Endometrial microvascular endothelial cells (primary cell): ENCODE measurements around the gene SLC44A3. TPM values are rescaled to one million over a fixed set of nuclear protein-coding genes. Genes with fewer than 3 reads are reported as not detected.
"Not testable (repeated sequence)": the region's sequence is repeated elsewhere in the genome, so short reads cannot be mapped to it uniquely, and the experiment has no call there.

Experiments
- in situ Hi-C: cut with HindIII; loops from 2 replicates; pipeline ENCODE4 v1.10.0; 2017; ENCODE audit warnings: low sequenced_read_pairs, low pct_unique_long_range_greater_than_20kb; ENCODE audit errors: inconsistent ontology term
- total RNA-seq: library from RNA; depleted of rRNA; stranded (reverse); fragments of >200 nt; gene quantifications from one replicate; pipeline ENCODE4 v1.2.3, GENCODE V29; 2015; ENCODE audit errors: inconsistent ontology term

Gene SLC44A3
- total RNA-seq, 1 donor from 2014 or later: 0.37 TPM

DNA sequence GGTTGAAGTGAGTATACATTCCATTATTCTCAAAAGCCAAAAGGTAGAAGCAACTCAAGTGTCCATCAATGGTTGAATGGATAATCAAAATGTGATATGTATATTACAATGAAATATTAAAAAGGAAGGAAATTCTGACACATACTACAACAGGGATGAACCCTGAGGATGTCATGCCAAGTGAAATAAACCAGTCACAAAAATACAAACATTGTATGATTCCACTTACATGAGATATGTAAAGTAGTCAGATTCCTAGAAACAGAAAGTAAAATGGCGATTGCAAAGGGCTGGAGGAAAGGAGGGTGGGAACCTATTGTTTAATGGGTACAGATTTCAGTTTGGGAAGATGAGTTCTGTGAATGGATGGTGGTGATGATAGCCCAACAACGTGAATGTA lies 5.8 kb downstream of the SLC44A3 start:
- in situ Hi-C loops: no loop called here

DNA sequence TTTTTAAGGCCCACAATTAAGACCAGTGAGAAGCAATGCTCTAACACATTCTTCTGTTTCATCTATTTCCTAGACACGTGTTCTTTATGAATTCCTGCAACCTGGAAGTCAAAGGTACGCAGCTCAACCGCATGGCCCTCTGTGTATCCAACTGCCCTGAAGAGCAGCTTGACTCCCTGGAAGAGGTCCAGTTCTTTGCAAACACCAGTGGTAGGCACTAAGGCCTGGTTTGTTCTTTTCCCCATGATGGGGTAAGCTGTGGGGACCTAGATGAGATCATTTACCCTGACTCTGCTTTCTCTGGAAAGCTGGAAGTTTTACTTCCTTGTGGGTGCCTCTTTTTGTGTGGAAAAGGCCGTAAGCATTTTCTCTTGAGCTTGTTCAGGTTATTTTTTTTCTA lies 7.3 kb downstream of the SLC44A3 start:
- in situ Hi-C loops: no loop called here

DNA sequence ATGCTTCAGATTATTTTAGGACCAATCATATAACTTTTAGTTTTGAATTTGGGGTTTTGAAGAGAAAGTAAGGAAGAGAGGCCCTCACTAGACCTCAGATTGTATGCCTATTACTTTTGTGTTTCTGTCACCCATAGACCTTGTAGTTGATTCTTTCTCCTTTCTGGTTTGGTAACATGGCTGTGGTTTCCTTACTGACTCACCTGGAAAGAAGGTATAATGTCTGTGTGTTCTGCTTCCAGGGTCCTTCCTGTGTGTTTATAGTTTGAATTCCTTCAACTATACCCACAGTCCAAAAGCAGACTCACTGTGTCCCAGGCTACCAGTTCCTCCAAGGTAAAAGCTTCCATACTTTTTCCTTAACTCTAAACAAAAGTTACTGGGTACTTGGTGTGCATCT lies 8.1 kb downstream of the SLC44A3 start:
- in situ Hi-C loops: no loop called here

DNA sequence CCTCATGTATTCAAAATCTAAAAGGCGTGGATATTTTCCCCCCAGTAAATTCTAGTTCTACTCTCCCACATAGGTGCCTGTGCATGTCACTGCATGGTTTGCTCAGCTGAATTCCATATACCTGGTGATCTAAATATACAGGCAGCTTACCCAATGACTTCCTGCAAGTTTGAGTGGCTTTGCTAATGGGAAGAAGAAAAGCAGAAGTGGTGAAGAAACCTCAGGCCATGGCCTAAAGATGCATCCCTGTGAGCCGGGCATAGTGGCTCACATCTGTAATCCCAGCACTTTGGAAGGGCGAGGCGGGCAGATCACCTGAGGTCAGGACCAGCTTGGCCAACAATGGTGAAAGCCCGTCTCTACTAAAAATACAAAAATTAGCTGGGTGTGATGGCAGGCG lies 11.5 kb downstream of the SLC44A3 start:
- in situ Hi-C loops: no loop called here

DNA sequence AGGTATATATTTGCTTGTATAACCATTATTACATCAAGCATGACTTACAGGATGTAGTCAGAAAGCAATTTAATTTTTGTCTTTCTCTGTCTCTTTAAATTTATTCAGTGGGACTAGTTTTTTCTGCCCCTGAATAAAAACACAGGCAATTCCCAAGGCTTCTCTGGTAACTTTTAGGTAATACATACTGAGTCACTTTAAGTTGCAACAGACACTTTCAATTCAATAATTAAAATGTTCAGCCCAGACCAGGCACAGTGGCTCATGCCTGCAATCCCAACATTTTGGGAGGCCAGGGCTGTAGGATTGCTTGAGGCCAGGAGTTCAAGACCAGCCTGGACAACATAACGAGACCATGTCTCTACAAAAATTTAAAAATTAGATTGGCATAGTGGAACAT lies 12.3 kb downstream of the SLC44A3 start:
- in situ Hi-C loops: no loop called here

DNA sequence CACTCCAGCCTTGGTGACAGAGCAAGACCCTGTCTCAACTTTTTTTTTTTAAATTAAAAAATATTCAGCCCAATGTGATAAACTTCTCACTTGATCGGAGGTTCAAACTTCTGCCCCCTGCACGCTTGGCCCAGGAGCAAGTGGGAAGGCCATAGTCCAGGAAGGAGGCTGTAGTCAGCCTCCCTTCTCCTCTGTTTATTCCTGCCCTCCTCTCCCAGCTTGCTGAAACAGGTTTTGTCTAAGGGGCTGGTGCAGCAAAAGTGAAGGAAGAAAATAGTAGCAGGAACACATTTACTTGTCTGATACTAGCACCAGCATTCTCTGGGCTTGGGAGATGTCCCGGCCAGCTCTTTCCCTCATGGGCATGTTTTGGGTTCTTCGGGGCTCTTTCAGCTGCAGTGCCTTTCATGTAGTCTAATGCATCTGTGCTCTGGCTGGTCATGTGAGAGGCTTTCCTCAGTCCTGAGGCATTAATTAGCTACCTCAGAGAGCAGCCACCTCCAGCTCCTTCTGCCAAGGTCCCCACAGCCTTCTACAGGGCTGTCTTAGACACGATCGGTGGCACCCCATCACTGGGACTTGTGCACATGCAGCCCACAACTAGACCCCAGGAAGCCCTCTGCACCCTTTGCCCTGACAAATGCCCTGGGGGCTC lies 12.9 kb downstream of the SLC44A3 start:
- in situ Hi-C loops: no loop called here

DNA sequence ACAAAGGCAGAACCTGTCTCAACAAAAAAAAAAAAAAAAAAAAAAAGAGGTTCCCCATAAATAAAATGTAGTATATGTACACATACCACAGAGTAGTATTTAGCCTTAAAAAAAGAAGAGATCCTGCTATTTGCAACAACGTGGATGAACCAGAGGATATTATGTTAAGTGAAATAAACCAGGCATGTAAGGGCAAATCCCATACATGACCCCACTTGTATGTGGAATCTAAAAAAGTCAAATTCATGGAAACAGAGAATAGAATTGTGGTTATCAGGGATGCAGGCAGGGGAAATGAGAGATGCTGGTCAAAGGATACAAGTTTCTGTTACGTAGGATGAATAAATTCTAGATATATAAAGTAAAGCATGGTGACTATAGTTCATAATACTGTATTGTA lies 16.7 kb downstream of the SLC44A3 start:
- in situ Hi-C loops: no loop called here

DNA sequence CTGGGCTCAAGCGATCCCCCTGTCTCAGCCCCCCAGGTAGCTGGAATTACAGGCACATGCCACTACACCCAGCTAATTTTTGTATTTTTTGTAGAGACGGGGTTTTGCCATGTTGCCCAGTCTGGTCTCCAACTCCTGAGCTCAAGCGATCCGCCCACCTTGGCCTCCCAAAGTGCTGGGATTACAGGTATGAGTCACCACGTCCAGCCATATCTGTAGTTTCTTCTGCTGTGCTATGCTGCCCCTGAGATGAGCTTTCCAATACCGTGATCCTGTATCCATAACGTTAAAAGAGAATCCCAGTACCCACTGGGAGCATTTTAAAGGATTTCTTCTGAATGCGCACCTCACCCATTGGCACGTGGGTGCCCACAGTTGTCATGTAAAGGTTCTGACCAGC lies 20.2 kb downstream of the SLC44A3 start:
- in situ Hi-C loops: not testable (repeated sequence)

DNA sequence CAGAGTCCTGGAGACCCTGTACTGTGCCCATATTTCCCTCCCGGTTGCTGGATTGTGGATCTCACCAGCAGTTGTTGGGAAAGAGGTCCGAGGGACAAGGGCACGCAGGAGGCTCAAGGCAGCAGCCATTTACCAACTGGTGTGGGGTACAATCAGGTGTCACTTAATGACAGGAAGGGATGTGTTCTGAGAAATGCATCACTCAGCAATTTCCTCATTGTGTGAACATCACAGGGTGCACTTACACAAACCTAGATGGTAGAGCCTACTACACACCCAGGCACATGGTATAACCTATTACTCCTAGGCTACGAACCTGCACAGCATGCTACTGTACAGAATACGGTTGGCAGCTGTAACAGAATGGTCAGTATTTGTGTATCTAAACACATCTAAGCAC lies 20.7 kb downstream of the SLC44A3 start:
- in situ Hi-C loops: no loop called here

DNA sequence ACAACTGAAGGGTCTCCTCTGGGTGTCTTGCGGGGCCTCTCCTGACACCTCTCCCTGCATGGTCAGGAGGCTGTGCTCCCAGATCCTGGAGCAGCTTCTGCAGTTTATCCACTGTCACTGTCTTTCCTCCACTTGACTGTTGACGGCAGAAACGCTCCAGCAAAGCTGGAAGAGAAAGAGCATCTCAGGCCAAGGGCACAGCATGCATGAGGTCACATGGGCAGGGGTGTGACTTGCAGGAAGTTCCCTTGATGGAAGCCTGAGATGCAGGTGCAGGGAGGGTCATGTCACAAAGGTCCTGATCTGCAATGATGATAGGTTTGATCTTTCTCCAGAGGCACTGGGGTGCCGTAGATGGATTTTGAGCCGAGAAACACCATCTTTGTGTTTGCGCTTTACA lies 23.3 kb downstream of the SLC44A3 start:
- in situ Hi-C loops: no loop called here

DNA sequence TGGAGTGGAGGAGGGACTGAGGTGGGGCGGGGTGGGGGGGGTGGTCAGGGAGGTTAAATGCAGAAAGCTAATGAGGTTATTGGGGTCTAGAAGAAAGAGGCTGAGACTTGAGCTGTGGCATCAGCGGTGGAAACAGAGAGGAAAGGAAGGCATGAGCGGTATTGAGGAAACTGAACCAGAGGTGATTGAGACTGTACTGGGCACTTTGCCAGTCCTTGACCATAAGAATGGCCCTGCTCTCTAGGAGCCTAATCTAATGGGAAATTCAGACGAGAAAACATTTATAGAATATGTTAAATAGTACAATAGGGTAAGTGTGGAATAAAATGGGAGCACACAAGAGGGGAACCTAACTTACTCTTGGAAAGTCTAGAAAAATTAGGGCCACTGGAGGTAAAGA lies 23.7 kb downstream of the SLC44A3 start:
- in situ Hi-C loops: no loop called here

DNA sequence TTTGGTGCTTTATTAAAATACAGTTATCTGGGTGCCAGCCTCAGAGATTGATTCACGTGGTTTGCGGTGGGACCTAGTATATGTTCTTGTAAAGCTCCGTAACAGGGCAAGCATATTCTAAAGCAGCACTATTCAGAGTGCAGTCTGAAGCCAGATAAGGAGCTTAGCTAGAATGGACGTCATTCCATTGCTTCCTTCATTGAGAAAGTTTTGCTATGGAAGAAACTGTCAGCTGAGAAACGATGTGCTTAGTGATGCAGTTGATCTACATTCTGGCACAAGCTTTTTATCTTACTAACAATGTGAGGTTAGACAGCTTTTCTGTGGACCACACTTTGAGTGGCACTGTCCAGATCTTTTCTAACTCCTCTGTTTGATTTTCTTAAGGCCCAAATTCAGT lies 26.2 kb downstream of the SLC44A3 start:
- in situ Hi-C loops: no loop called here

DNA sequence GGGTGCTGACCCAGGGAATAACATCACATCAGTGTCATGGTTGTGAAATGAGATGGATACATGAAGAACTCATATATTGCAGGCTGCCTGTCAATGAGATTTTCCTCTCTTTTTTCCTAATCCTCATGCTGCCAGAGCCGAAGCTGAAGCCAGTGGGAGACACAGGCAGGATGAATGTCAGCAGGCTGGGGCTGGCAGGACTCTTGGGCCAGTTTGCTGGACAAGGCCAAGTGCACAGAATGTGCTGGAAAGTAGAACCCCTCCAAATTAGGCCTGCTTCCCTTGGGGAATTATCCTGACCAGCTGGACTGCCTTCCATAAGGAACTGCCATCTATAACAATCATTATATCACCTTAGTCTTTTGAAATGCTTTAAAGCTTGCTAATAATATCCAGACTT lies 31.4 kb downstream of the SLC44A3 start:
- in situ Hi-C loops: no loop called here

DNA sequence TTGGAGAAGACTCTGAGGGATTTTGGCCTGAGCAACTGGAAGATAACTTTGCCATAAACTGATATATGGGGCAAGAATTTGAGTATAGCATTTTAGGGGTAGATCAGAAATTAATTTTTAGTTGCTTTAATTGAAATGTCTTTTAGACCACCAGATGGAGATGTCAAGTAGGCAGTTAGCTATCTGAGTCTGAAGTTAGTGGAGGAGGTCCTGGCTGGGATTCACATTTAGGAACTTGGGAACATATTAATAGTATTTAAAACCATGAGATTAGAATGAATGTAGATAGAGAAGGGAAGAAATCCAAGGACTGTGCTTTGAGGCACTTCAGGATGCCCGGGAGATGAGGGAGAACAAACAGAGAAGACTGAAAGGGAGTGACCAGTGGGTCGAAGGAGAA lies 32.6 kb downstream of the SLC44A3 start:
- in situ Hi-C loops: no loop called here

DNA sequence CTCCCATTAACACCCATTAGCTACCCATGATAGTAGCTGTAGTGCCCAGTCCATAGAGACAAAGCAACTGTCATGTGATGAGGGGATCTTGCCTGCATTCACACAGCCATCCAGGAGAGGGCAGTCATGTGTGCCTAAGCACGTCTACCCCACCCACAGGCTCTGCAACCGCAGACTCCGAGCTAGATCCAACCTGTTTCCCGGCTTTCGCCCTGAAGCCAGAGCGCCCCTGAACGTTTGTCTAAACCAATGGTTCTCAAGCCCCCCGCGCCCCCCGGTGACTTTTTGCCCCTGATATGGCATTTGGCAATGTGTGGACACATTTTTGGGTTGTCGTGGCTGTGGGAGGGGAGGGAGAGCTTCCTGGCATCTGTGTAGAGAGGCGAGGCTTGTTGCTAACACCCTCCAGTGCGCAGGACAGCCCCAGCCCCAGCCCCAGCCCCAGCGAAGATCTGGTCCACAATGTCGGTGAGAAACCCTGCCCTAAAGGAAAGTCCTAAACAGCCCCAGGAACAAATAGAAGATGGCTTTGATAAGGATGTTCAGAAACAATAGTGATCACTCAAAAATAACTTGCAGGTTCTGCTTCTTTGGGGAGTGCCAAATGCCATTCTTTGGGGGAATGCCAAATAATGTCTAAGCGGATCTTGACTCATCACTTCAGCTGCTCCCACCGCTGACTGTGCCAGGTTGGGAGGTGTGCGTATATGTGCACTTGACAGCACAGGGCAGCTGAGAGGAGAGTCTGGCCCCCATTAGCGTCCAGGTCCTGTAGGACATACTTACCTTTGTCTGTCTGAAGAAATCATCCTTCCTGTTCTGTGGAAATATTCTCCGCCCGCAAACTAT lies 34.5 kb downstream of the SLC44A3 start:
- in situ Hi-C loops: no loop called here

DNA sequence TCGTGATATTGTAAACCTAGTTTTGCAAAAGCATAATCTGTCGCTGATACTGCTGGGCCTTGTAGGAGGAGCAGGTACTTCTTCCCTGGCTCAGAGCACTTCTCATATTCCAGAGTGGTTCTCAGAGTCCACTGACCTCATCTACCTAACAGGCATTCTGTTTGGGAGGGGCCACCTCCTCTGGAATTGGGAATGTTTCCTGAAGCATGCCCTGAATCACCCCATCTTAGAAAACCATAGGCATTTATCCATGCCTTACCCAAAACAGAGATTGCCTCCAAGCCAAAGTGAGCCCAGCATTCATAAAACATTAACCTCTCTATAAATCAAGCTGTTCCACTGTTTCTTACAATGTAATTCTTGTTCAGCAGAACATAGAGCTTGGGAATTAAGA lies 35.1 kb downstream of the SLC44A3 start:
- in situ Hi-C loops: no loop called here

DNA sequence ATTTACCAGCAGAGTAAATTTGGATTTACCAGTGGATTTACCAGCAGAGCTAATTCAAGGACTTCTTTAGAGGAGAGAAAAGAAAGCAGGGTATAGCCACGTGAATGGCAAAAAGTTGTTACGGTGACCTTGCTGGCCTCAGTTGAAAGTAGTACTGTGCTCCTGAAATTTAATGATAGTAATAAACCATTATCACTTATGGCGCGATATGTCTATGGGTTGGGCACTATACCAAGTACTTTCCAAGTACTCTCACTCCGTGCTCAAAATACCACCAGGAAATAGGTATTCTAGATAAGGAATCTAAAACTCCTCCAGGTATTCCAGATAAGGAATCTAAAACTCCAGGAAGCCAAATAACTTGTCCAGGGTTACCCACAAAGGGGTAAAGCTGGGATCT lies 35.8 kb downstream of the SLC44A3 start:
- in situ Hi-C loops: no loop called here

DNA sequence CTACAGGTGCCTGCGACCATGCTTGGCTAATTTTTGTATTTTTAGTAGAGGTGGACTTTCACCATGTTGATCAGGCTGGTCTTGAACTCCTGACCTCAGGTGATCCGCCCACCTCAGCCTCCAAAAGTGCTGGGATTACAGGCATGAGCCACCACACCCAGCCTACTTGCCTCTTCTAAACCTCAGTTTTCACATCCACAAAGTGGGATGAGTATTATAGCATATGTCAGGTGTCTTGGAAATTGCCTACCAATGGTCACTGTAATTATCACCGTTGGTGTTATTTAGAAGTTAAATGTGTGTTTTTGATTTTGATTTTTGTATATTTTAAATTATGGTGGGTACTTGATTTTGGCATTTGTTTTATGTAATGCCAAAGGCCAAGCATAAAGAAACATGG lies 36.7 kb downstream of the SLC44A3 start:
- in situ Hi-C loops: no loop called here

DNA sequence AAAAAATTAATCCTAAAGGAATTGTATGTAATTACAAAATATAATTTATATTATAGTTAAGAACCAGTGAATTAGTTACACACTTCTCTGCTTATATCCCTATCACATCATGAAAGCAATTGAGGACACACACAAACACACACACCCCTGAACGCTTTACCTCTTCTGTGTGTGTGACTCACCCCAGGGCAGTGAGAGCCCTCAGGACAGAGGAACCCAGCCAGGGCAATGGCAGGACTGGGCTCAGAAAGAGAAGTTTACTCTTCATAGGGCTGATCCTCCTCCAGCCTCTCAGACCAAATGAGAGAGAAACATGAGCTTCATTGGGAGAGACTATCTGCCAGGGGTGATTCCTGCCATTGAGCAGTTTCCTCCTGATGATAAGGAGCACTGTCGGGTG lies 38.1 kb downstream of the SLC44A3 start:
- in situ Hi-C loops: no loop called here

DNA sequence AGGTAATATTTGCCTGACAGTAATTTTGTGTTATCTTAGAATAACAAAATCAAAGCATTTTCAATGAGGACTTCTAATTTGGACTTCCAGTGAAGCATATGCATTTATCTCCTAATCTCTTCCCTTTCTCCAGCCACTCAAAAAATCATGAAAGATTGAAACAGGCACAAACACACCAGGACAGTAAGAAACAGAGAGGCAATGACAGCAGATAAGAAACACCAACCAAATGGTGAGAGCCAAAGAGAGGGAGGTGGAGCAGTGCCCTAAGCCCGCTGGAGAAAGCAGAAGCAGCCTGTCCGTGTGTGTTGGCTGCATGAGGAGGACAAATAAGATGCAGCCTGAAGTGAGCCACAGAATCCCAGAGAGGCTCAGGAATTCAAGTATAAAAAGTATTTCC lies 39.0 kb downstream of the SLC44A3 start:
- in situ Hi-C loops: no loop called here

DNA sequence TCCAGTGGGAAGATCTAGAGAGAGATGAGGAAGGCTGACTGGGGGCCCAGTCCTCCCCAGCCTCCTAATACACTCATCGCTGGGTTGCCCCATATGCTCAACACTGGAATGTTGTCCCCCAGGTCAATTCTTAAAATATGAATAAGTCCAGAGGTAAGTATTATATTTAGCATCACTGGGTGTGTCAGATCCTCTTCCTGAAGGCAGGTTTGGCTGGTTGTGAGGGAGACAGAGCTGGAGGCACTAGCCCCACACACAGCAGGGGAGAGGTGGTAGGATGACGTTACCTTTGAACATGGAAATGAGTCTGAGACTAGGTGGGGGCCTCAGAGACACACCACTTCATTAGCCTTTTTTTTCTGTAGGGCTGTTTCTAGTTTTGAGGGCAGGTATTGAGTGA lies 42.6 kb downstream of the SLC44A3 start:
- in situ Hi-C loops: no loop called here
